Liver (tissue), 3 donors: ENCODE results near the gene LOXHD1.

Experiments used
- HNF4G ChIP-seq: IDR thresholded peaks from 2 replicates; pipeline ENCODE4 v1.6.1; 2016; ENCODE audit warnings: antibody characterized with exemption
- YY1 ChIP-seq: IDR thresholded peaks from 2 replicates; pipeline ENCODE4 v1.6.1; 2016; ENCODE audit warnings: antibody characterized with exemption, mild to moderate bottlenecking
- TF ChIP-seq, protein P1 (sequence below): fragments of 150-350 bp; IDR thresholded peaks from 2 replicates; pipeline ENCODE4 v1.5.1; 2017; ENCODE audit warnings: improper control_type of control experiment, low read depth, low read length; ENCODE audit not compliant: missing input control
- TF ChIP-seq, protein P2 (sequence below): IDR thresholded peaks from 2 replicates; pipeline ENCODE4 v1.6.1; 2016; ENCODE audit warnings: antibody characterized with exemption
- TF ChIP-seq, protein P3 (sequence below): IDR thresholded peaks from 2 replicates; pipeline ENCODE4 v1.6.1; 2016; ENCODE audit warnings: antibody characterized with exemption
- TF ChIP-seq, protein P4 (sequence below): IDR thresholded peaks from 2 replicates; pipeline ENCODE4 v1.6.1; 2016; ENCODE audit warnings: antibody characterized with exemption, mild to moderate bottlenecking
- donor health status: healthy.
- donor health status: healthy.

DNA sequence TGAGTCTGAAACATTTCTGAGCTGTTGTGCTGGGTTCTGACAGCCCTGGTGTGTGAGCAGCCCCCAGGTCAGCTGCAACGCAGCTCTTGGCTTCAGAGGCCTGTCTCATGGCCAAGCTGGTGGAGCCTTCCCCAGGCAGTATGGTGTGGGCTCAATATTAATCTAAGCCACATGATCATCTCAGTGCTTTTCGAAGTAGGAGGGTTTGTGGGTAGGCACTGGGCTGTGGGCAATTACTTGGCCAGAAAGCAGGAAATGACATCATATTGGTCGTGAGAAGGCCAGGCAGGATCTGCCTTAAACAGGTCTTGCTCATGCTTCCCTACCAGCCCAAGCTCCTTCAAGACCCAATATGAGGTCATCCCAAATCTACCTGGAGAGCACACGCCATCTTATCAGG, 26.9 kb downstream of the LOXHD1 start:
- TF ChIP-seq, protein P1, sequence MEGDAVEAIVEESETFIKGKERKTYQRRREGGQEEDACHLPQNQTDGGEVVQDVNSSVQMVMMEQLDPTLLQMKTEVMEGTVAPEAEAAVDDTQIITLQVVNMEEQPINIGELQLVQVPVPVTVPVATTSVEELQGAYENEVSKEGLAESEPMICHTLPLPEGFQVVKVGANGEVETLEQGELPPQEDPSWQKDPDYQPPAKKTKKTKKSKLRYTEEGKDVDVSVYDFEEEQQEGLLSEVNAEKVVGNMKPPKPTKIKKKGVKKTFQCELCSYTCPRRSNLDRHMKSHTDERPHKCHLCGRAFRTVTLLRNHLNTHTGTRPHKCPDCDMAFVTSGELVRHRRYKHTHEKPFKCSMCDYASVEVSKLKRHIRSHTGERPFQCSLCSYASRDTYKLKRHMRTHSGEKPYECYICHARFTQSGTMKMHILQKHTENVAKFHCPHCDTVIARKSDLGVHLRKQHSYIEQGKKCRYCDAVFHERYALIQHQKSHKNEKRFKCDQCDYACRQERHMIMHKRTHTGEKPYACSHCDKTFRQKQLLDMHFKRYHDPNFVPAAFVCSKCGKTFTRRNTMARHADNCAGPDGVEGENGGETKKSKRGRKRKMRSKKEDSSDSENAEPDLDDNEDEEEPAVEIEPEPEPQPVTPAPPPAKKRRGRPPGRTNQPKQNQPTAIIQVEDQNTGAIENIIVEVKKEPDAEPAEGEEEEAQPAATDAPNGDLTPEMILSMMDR, result no peak
- TF ChIP-seq YY1, result no peak
- TF ChIP-seq HNF4G, result no peak
- TF ChIP-seq, protein P2, sequence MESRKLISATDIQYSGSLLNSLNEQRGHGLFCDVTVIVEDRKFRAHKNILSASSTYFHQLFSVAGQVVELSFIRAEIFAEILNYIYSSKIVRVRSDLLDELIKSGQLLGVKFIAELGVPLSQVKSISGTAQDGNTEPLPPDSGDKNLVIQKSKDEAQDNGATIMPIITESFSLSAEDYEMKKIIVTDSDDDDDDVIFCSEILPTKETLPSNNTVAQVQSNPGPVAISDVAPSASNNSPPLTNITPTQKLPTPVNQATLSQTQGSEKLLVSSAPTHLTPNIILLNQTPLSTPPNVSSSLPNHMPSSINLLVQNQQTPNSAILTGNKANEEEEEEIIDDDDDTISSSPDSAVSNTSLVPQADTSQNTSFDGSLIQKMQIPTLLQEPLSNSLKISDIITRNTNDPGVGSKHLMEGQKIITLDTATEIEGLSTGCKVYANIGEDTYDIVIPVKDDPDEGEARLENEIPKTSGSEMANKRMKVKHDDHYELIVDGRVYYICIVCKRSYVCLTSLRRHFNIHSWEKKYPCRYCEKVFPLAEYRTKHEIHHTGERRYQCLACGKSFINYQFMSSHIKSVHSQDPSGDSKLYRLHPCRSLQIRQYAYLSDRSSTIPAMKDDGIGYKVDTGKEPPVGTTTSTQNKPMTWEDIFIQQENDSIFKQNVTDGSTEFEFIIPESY, result no peak
- TF ChIP-seq, protein P3, sequence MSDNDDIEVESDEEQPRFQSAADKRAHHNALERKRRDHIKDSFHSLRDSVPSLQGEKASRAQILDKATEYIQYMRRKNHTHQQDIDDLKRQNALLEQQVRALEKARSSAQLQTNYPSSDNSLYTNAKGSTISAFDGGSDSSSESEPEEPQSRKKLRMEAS, result no peak
- TF ChIP-seq, protein P4, sequence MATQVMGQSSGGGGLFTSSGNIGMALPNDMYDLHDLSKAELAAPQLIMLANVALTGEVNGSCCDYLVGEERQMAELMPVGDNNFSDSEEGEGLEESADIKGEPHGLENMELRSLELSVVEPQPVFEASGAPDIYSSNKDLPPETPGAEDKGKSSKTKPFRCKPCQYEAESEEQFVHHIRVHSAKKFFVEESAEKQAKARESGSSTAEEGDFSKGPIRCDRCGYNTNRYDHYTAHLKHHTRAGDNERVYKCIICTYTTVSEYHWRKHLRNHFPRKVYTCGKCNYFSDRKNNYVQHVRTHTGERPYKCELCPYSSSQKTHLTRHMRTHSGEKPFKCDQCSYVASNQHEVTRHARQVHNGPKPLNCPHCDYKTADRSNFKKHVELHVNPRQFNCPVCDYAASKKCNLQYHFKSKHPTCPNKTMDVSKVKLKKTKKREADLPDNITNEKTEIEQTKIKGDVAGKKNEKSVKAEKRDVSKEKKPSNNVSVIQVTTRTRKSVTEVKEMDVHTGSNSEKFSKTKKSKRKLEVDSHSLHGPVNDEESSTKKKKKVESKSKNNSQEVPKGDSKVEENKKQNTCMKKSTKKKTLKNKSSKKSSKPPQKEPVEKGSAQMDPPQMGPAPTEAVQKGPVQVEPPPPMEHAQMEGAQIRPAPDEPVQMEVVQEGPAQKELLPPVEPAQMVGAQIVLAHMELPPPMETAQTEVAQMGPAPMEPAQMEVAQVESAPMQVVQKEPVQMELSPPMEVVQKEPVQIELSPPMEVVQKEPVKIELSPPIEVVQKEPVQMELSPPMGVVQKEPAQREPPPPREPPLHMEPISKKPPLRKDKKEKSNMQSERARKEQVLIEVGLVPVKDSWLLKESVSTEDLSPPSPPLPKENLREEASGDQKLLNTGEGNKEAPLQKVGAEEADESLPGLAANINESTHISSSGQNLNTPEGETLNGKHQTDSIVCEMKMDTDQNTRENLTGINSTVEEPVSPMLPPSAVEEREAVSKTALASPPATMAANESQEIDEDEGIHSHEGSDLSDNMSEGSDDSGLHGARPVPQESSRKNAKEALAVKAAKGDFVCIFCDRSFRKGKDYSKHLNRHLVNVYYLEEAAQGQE, result no peak
